Large intestine (tissue), 12 donors: Measurements from ENCODE around the gene HLA-E. TPM values are rescaled to one million over a fixed set of nuclear protein-coding genes. Genes with fewer than 3 reads are reported as not detected.
A peak's percentile ranks its signal among the peaks of the same experiment; 100 is the strongest.

ENCODE experiments used
- DNase-seq, 2 donors: peaks; one replicate each; pipeline versions ENCODE4 v3.0.0 to v3.0.0-alpha.2; 2013
- H3K27ac ChIP-seq: one replicate; pipeline ENCODE4 v1.5.1; 2013; ENCODE audit warnings: low read length
- H3K27me3 ChIP-seq: 2 replicates; pipeline ENCODE4 v1.6.1; 2013; ENCODE audit warnings: low read length; ENCODE audit not compliant: control insufficient read depth, insufficient read depth
- H3K36me3 ChIP-seq: 2 replicates; pipeline ENCODE4 v1.6.1; 2013; ENCODE audit warnings: low read length; ENCODE audit not compliant: control insufficient read depth, insufficient read depth
- H3K4me1 ChIP-seq: one replicate; pipeline ENCODE4 v1.6.1; 2013; ENCODE audit warnings: low read length; ENCODE audit not compliant: control insufficient read depth, insufficient read depth
- H3K4me3 ChIP-seq: one replicate; pipeline ENCODE4 v1.5.1; 2013; ENCODE audit warnings: low read length
- H3K9me3 ChIP-seq: one replicate; pipeline ENCODE4 v1.6.1; 2013; ENCODE audit warnings: mild to moderate bottlenecking, low read depth, low read length, moderate library complexity; ENCODE audit not compliant: control insufficient read depth
- WGBS: methylation state at CpG from one replicate; pipeline ENCODE4 v1.1.5; 2013; ENCODE audit warnings: low lambda C conversion rate; ENCODE audit not compliant: insufficient coverage; 5-methylcytosine and 5-hydroxymethylcytosine counted together
- long read RNA-seq, 11 donors: transcript quantifications; one replicate each; lab custom pipeline, GENCODE V29; 2026
- polyA plus RNA-seq: library from polyadenylated mRNA; unstranded; fragments of 120-200 nt; gene quantifications from one replicate; pipeline ENCODE4 v1.2.1, GENCODE V29; 2013

HLA-E gene
- 170 TPM for polyA plus RNA-seq
- long read RNA-seq, donor 1, transcript HLA-E-201 (8 exons, 2,601 nt), result major isoform, 39 of 80 reads
- long read RNA-seq, donor 1, partial matches to known transcripts, result 39 of 80 reads
- long read RNA-seq, donor 1, other reads (novel, unspliced or antisense), result 0 of 80 reads
- long read RNA-seq, donor 2, transcript HLA-E-201 (8 exons, 2,601 nt), result major isoform, 81 of 202 reads
- long read RNA-seq, donor 2, partial matches to known transcripts, result 120 of 202 reads
- long read RNA-seq, donor 2, other reads (novel, unspliced or antisense), result 0 of 202 reads
- long read RNA-seq, donor 3, transcript HLA-E-201 (8 exons, 2,601 nt), result major isoform, 87 of 150 reads
- long read RNA-seq, donor 3, partial matches to known transcripts, result 46 of 150 reads
- long read RNA-seq, donor 3, other reads (novel, unspliced or antisense), result 15 of 150 reads
- long read RNA-seq, donor 4, transcript HLA-E-201 (8 exons, 2,601 nt), result major isoform, 8 of 8 reads
- long read RNA-seq, donor 4, partial matches to known transcripts, result 0 of 8 reads
- long read RNA-seq, donor 4, other reads (novel, unspliced or antisense), result 0 of 8 reads
- long read RNA-seq, donor 5, transcript HLA-E-201 (8 exons, 2,601 nt), result major isoform, 47 of 70 reads
- long read RNA-seq, donor 5, partial matches to known transcripts, result 14 of 70 reads
- long read RNA-seq, donor 5, other reads (novel, unspliced or antisense), result 8 of 70 reads
- long read RNA-seq, donor 6, transcript HLA-E-201 (8 exons, 2,601 nt), result major isoform, 65 of 125 reads
- long read RNA-seq, donor 6, partial matches to known transcripts, result 44 of 125 reads
- long read RNA-seq, donor 6, other reads (novel, unspliced or antisense), result 13 of 125 reads
- long read RNA-seq, donor 7, transcript HLA-E-201 (8 exons, 2,601 nt), result major isoform, 30 of 43 reads
- long read RNA-seq, donor 7, partial matches to known transcripts, result 6 of 43 reads
- long read RNA-seq, donor 7, other reads (novel, unspliced or antisense), result 5 of 43 reads
- long read RNA-seq, donor 8, transcript HLA-E-201 (8 exons, 2,601 nt), result major isoform, 90 of 237 reads
- long read RNA-seq, donor 8, partial matches to known transcripts, result 131 of 237 reads
- long read RNA-seq, donor 8, other reads (novel, unspliced or antisense), result 11 of 237 reads
- long read RNA-seq, donor 9, transcript HLA-E-201 (8 exons, 2,601 nt), result major isoform, 45 of 74 reads
- long read RNA-seq, donor 9, partial matches to known transcripts, result 24 of 74 reads
- long read RNA-seq, donor 9, other reads (novel, unspliced or antisense), result 5 of 74 reads
- long read RNA-seq, donor 10, transcript HLA-E-201 (8 exons, 2,601 nt), result major isoform, 57 of 141 reads
- long read RNA-seq, donor 10, partial matches to known transcripts, result 69 of 141 reads
- long read RNA-seq, donor 10, other reads (novel, unspliced or antisense), result 11 of 141 reads
- long read RNA-seq, donor 11, transcript HLA-E-202 (2 exons, 726 nt), result minor isoform, 7 of 151 reads
- long read RNA-seq, donor 11, transcript HLA-E-201 (8 exons, 2,601 nt), result major isoform, 43 of 151 reads
- long read RNA-seq, donor 11, partial matches to known transcripts, result 90 of 151 reads
- long read RNA-seq, donor 11, other reads (novel, unspliced or antisense), result 11 of 151 reads

DNA sequence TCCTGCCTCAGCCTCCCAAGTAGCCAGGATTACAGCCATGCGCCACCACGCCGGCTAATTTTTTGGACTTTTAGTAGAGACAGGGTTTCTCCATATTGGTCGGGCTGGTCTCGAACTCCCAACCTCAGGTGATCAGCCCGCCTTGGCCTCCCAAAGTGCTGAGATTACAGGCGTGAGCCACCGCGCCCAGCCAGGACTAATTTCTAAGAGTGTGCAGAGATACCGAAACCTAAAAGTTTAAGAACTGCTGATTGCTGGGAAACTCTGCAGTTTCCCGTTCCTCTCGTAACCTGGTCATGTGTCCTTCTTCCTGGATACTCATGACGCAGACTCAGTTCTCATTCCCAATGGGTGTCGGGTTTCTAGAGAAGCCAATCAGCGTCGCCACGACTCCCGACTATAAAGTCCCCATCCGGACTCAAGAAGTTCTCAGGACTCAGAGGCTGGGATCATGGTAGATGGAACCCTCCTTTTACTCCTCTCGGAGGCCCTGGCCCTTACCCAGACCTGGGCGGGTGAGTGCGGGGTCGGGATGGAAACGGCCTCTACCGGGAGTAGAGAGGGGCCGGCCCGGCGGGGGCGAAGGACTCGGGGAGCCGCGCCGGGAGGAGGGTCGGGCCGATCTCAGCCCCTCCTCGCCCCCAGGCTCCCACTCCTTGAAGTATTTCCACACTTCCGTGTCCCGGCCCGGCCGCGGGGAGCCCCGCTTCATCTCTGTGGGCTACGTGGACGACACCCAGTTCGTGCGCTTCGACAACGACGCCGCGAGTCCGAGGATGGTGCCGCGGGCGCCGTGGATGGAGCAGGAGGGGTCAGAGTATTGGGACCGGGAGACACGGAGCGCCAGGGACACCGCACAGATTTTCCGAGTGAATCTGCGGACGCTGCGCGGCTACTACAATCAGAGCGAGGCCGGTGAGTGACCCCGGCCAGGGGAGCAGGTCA is at the start of gene HLA-E:
Gene HLA-E (plus strand): TSS at position 429 of the 945 bp plus-strand sequence. CDS start 23 bp downstream, at position 452.
- no CpG with 5 or more reads among the region's 68 CpGs for WGBS
- peak; percentile 98 to 99 for DNase-seq
- peaks cover 9% of the 10 kb centered on the region for H3K4me1 ChIP-seq

DNA sequence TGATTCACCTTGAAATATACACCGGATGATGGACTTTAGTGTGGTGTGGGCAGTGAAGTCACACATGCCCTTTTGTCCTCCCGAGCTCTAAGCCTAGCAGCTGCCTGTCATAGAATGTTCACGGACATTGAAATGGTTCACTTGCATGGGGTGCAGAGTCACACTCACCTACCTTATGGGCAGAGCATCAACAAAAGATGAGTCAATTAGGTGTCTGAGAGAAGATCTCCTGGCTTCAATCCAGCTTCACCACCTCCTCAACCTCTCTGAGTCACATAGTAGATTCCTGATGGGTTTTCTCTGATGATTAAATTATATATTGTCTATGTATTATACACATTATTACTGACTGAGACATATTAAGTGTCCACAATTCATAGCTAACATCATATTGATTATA is 48.1 kb upstream of the HLA-E start:
- Histone ChIP-seq H3K27ac (no peak overlapping the region), H3K36me3 (no peaks in the 10 kb centered on the region), H3K27me3 (peaks cover 58% of the 10 kb centered on the region), H3K4me1 (no peaks in the 10 kb centered on the region), H3K4me3 (no peak overlapping the region), H3K9me3 (peaks cover 3% of the 10 kb centered on the region)
- DNase-seq, result no peak
- WGBS, result no CpG with 5 or more reads among the region's 3 CpGs

More for the DNA sequence above, at the start of gene HLA-E:
- Histone ChIP-seq H3K27me3 (peaks cover 8% of the 10 kb centered on the region), H3K27ac (peak within 1 kb of the TSS; percentile 96), H3K9me3 (no peaks in the 10 kb centered on the region), H3K36me3 (peaks cover 32% of the 10 kb centered on the region), H3K4me3 (peak within 1 kb of the TSS; percentile 84)

- WGBS, result 60% methylated on average over 1 of the region's 20 CpGs
- peaks cover 78% of the 10 kb centered on the region for H3K27me3 ChIP-seq
- no peak overlapping the region for H3K4me3 ChIP-seq
- H3K9me3 ChIP-seq, result peaks cover 3% of the 10 kb centered on the region
- DNase-seq, result no peak
- H3K4me1 ChIP-seq, result no peaks in the 10 kb centered on the region
- H3K27ac ChIP-seq, result no peak overlapping the region
- H3K36me3 ChIP-seq, result no peaks in the 10 kb centered on the region
Observed at GRCh38 chr6:30443657-30444450, 45.5 kb upstream of the HLA-E start.

DNA sequence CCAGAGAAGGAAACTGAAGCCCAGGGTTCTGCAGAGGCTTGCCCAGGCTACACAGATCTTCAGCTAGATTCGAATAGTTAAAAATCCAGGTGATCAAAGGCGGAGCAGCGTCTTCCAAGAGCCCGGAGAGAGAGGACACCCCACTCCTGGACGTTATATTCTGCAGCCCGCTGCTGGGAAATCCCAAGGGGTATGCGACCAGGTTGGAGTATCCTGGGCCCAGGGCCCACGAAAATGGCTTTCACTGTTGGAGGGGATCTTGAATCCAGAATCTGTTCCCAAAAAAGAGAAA is 44.9 kb upstream of the HLA-E start:
- no peak for DNase-seq
- no peak overlapping the region for H3K27ac ChIP-seq
- peaks cover 3% of the 10 kb centered on the region for H3K9me3 ChIP-seq
- H3K27me3 ChIP-seq, result peaks cover 79% of the 10 kb centered on the region
- H3K4me1 ChIP-seq, result no peaks in the 10 kb centered on the region
- no peaks in the 10 kb centered on the region for H3K36me3 ChIP-seq
- no CpG with 5 or more reads among the region's 8 CpGs for WGBS
- no peak overlapping the region for H3K4me3 ChIP-seq

DNA sequence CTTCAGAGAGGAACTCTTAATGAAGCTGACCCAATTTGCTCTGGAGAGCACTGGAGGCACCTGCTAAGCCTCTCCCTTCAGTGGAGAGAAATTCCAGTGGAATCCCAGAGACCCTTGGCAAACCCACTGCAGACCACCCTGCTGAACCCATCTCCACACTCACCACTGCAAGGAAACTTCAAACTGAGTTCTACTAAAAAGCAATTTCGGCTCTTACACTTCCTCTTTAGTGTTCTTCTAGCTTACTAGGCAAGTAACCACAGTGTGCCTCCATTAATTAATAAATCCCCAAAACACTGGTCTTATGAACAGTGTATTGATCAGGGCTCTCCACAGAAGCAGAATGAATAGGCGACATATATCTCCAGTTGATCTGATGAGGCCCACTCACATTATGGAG is 43.0 kb upstream of the HLA-E start:
- WGBS, result no CpG with 5 or more reads among the region's 2 CpGs
- H3K36me3 ChIP-seq, result no peaks in the 10 kb centered on the region
- H3K27ac ChIP-seq, result no peak overlapping the region
- H3K4me3 ChIP-seq, result no peak overlapping the region
- H3K27me3 ChIP-seq, result peaks cover 84% of the 10 kb centered on the region
- no peaks in the 10 kb centered on the region for H3K4me1 ChIP-seq
- no peak for DNase-seq
- H3K9me3 ChIP-seq, result peaks cover 4% of the 10 kb centered on the region

DNA sequence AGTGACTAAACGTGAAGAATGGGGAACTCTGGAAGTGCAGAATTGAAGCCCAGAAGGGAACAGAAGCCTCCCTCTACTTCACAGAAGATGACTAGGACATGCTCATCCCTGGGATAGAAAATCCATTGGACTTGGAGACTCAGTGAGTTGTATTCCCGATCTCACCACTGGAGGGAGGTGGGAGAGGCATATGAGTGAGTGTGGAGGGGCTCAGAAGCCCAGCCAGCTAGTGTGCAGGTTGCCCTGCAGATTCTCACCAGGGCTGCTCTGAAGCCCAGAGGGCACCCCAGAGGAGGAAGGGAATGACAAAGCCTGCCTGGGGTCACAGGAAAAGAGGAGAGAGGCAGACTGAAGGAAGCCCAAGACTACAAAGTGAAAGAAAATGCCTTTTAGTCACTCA is 42.1 kb upstream of the HLA-E start:
- Histone ChIP-seq H3K36me3 (no peaks in the 10 kb centered on the region), H3K27me3 (peaks cover 90% of the 10 kb centered on the region), H3K9me3 (peaks cover 4% of the 10 kb centered on the region), H3K4me3 (no peak overlapping the region), H3K4me1 (no peaks in the 10 kb centered on the region), H3K27ac (no peak overlapping the region)
- DNase-seq, result no peak
- 0% methylated on average over 1 of the region's 2 CpGs for WGBS

DNA sequence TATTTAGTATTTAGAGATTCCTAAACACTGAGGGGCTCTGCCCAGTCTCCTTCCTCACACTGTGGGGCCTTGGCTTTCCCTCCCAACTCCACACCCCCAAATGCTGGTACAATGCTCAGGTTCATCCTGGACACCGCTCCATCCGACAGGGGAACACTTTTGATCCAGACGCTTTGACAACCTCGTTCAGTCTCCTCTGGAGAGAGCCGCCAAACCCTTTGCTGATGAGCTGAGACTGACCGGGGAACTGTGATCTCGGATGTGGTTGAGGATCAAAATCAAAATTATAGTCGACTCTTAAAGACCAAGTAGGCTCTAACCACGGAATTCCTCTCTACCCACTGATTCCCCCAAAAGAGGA is 38.8 kb upstream of the HLA-E start:
- Histone ChIP-seq H3K27ac (no peak overlapping the region), H3K27me3 (peaks cover 94% of the 10 kb centered on the region), H3K4me3 (no peak overlapping the region), H3K4me1 (no peaks in the 10 kb centered on the region), H3K36me3 (no peaks in the 10 kb centered on the region), H3K9me3 (peaks cover 9% of the 10 kb centered on the region)
- no peak for DNase-seq
- WGBS, result no CpG with 5 or more reads among the region's 9 CpGs

DNA sequence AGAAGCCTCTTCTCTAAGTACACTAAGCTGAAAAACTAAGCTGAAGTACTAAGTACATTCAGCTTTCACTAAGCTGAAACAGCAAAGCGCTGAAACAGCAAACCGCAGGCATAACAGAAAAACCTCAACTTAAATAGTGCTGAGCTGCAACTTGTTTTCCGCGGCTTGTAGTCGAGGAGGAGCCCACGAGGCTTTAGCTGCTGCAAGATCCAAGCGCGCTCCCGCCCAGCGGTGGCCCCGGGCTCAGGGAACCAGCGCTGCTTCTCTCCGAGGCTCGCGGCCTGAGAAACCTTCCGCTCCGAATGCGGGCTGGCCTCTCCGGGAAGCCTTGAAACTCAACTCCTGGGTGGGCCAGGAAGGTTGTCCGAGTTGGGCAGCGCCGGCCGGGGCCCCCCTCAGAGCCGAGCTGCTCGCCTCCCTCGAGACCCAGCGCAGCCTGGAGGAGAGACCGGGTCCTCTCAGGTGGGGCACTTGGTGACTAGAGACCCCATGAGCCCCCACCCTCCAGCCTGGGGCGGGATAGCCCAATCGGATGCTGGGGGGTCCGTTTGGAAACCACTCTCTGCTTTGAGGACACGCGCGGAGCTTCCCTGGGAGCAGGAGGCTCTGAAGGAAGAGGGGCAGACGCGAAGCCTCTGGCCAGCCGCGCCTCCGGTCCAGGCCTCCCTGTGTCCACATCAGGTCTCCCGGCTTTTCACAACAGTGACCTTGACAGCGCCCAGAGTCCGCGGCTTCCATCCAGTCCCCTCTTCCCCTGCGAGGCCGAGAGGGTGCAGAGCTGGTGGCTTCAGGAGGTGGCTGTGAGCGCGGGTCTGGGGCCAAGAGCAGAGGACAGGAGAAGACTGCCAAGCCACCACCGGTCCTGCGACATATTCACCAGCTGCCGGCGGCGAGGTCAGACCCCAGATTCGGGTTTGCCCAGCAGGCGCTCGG is 38.1 kb upstream of the HLA-E start:
- Histone ChIP-seq H3K27ac (no peak overlapping the region), H3K27me3 (peaks cover 95% of the 10 kb centered on the region), H3K4me1 (no peaks in the 10 kb centered on the region), H3K36me3 (no peaks in the 10 kb centered on the region), H3K4me3 (no peak overlapping the region), H3K9me3 (peaks cover 9% of the 10 kb centered on the region)
- peak in 1 of 2 donors; percentile 38 for DNase-seq
- WGBS, result no CpG with 5 or more reads among the region's 55 CpGs
